IPS DF 6.9 (cell line): ENCODE data around the gene PRSS22.

Experiments
- DNase-seq: peaks from one replicate; pipeline ENCODE4 v3.0.0-alpha.2; 2013; ENCODE audit warnings: low read depth, low spot score
- H3K27ac ChIP-seq: one replicate; pipeline ENCODE4 v1.5.1; 2013; ENCODE audit warnings: low read length, control low read depth
- H3K27me3 ChIP-seq: 2 replicates; pipeline ENCODE4 v1.6.1; 2013; ENCODE audit warnings: mild to moderate bottlenecking, low read length; ENCODE audit not compliant: control insufficient read depth, insufficient read depth
- H3K36me3 ChIP-seq: 2 replicates; pipeline ENCODE4 v1.6.1; 2013; ENCODE audit warnings: low read length; ENCODE audit not compliant: control insufficient read depth, insufficient read depth
- H3K4me1 ChIP-seq: 2 replicates; pipeline ENCODE4 v1.6.1; 2013; ENCODE audit warnings: low read length; ENCODE audit not compliant: control insufficient read depth, insufficient read depth
- H3K4me3 ChIP-seq: 2 replicates; pipeline ENCODE4 v1.5.1; 2013; ENCODE audit warnings: mild to moderate bottlenecking, low read length
- H3K9me3 ChIP-seq: 2 replicates; pipeline ENCODE4 v1.6.1; 2013; ENCODE audit warnings: low read length, inconsistent platforms; ENCODE audit not compliant: control insufficient read depth, insufficient read depth
- WGBS: extraction: QIAGEN DNeasy Blood & Tissue Kit; methylation state at CpG from one replicate; pipeline ENCODE4 v1.1.7; 2013; ENCODE audit warnings: mixed read lengths, missing lambda C conversion rate; ENCODE audit not compliant: insufficient read length, insufficient coverage; 5-methylcytosine and 5-hydroxymethylcytosine counted together

Gene PRSS22

DNA sequence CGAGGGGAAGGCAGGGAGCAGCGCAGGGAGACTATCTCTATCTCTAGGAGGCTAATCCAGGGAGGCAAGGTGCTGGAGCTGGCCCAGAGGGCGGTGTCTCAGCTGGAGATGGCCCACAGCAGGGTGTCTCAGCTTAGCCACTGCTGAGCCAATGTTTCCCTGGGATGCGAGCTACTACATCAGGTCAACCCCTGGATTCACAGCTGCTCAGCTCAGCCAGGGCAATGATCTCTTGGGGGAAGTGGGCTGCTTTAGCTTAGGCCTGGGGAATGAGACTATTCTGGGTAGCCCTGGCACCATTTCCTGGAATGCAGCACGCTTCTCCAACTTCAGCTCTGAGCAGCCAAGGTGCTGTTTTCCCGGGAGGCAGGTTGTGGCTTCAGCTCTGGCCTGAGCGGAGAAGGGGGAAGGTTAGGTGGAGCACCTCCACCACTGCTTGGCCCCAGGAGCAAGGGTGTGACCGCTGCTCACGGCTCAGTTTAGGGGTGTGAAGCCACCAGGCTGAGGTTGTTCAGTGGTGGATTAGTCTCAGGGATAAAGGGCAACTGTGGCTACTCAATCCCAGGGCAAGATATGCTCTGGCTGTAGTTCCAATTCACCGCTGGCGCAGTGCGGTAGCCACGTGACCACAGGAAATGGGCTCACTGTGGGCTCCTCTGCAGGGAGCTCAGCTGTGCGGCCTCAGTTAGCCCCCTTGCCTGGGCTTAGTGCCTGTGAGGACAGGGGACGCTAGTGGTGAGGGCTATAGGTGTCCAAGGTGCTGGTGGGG lies 46.1 kb downstream of the PRSS22 start:
- Histone ChIP-seq H3K27ac (no peak overlapping the region), H3K4me3 (no peak overlapping the region), H3K27me3 (no peaks in the 10 kb centered on the region), H3K9me3 (no peaks in the 10 kb centered on the region), H3K36me3 (no peaks in the 10 kb centered on the region), H3K4me1 (0 out of 2 replicates have a peak, but pooled peaks cover 2% of the 10 kb centered on the region)
- WGBS = no CpG with 5 or more reads among the region's 15 CpGs
- no peak for DNase-seq

DNA sequence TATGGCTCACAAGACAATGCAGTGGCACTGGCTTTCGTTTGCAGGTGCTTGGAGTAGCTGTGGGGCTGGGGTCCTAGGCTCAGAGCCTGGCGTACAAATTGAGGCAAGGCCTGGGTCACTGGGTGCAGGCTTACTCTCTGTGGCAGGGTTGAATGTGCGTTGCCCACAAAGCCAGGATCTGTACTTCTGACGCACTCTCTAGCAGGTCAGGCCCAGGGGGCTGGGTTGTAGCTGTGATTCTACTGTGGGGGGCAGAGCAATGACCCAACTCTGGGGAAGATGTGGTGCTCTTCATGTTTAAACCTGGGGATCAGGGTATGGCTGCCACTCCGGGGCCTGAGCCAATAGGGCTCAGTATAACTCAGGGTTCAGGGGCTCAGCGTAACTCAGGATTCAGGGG lies 47.3 kb downstream of the PRSS22 start:
- no peak for DNase-seq
- H3K27me3 ChIP-seq = no peaks in the 10 kb centered on the region
- no peaks in the 10 kb centered on the region for H3K9me3 ChIP-seq
- H3K27ac ChIP-seq = no peak overlapping the region
- H3K36me3 ChIP-seq = no peaks in the 10 kb centered on the region
- H3K4me3 ChIP-seq = no peak overlapping the region
- WGBS = no CpG with 5 or more reads among the region's 6 CpGs
- 0 out of 2 replicates have a peak, but pooled peaks cover 2% of the 10 kb centered on the region for H3K4me1 ChIP-seq

DNA sequence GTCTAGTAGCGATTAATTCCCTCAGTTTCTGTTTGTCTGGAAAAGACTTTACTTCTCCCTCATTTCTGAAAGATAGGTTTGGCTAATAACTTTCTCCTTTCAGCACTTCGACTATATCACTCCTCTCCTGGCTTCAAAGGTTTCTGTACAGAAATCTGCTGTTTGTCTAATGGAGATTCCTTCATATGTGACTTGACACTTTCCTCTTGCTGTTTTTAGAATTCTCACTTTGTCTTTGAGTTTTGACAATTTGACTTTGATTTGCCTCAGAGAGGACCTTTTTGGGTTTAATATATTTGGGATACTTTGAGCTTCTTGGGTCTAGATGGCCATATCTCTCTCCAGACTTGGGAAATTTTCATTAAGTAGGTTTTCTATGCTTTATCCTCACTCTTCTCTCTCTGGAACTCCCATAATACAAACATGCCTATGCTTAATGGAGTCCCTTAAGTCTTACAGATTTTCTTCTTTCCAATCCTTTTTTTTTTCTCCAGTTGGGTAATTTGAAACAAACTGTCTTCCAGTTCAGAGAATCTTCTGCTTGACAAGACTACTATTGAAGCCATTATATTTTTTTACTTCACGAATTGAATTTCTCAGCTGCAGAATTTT lies 48.7 kb downstream of the PRSS22 start:
- WGBS = no CpG with 5 or more reads among the region's 3 CpGs
- Histone ChIP-seq H3K27me3 (no peaks in the 10 kb centered on the region), H3K4me1 (0 out of 2 replicates have a peak, but pooled peaks cover 2% of the 10 kb centered on the region), H3K27ac (no peak overlapping the region), H3K9me3 (no peaks in the 10 kb centered on the region), H3K36me3 (no peaks in the 10 kb centered on the region), H3K4me3 (no peak overlapping the region)
- no peak for DNase-seq

GRCh38 chr16:2808181-2808580 lies 49.8 kb downstream of the PRSS22 start:
- no peaks in the 10 kb centered on the region for H3K27me3 ChIP-seq
- H3K27ac ChIP-seq = no peak overlapping the region
- 0 out of 2 replicates have a peak, but pooled peaks cover 2% of the 10 kb centered on the region for H3K4me1 ChIP-seq
- WGBS = no CpG with 5 or more reads among the region's 7 CpGs
- no peak for DNase-seq
- H3K4me3 ChIP-seq = no peak overlapping the region
- no peaks in the 10 kb centered on the region for H3K9me3 ChIP-seq
- H3K36me3 ChIP-seq = no peaks in the 10 kb centered on the region

DNA sequence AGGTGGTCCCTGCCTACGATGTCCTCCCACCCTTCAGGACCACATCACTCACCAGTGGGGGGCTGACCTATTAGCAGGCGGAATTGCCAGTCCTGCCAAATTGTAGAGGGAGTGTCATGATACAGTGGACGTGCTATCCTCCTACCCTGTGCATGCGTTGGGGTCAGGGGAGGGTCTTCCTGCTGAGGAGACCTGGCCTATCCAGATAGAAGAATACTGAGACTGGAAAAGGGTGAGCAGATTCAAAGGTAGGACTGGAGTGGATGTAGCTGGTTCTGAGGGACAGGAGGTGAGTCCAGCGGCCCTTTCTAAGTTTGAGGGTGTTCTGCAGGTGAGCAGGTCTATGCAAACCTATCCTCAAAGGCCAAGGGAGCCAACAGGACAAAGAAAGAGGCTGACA lies 51.7 kb downstream of the PRSS22 start:
- Histone ChIP-seq H3K36me3 (no peaks in the 10 kb centered on the region), H3K4me1 (no peaks in the 10 kb centered on the region), H3K9me3 (no peaks in the 10 kb centered on the region), H3K27me3 (no peaks in the 10 kb centered on the region), H3K4me3 (no peak overlapping the region), H3K27ac (no peak overlapping the region)
- no CpG with 5 or more reads among the region's 5 CpGs for WGBS
- no peak for DNase-seq

DNA sequence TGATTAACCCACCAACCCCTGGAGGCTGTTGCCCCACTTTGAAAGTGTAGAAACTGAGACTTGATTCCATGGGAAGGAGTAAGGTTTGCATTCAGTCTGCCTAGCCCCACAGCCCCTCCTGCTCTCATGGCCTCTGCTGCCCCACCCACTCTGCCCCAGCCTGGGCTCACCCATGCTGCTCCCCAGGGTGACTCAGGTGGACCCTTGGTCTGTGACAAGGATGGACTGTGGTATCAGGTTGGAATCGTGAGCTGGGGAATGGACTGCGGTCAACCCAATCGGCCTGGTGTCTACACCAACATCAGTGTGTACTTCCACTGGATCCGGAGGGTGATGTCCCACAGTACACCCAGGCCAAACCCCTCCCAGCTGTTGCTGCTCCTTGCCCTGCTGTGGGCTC lies 53.2 kb downstream of the PRSS22 start:
- Histone ChIP-seq H3K27me3 (no peaks in the 10 kb centered on the region), H3K4me1 (no peaks in the 10 kb centered on the region), H3K36me3 (no peaks in the 10 kb centered on the region), H3K4me3 (no peak overlapping the region), H3K9me3 (no peaks in the 10 kb centered on the region), H3K27ac (no peak overlapping the region)
- DNase-seq = no peak
- WGBS = no CpG with 5 or more reads among the region's 4 CpGs

DNA sequence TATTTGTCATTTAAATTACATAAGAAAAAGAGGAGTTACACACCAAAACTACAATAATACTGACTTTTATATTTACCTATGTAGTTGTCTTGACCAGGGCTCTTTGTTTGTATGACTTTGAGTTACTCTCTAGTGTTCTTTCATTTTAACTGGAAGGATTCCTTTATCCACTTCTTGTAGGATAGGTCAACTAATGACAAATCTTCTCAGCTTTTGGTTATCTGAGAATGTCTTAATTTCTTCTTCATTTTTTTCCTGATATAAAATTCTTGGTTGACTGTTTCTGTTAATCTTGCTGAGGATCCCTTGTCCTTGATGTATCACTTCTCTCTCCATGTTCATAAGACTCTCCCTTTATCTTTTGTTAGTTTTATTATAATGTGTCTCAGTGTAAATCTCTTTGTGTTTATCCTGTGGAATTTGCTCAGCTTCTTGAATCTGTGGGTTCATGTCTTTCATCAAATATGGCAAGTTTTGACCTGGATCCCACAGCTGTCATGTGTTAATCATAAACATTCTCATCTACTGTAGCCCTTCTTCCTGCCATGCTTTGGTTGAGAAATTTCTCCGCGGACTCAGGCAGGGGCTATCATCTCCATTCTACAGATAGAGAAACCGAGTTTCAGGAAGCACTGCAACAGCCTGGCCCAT lies 54.3 kb downstream of the PRSS22 start:
- no peaks in the 10 kb centered on the region for H3K4me1 ChIP-seq
- DNase-seq = no peak
- H3K9me3 ChIP-seq = no peaks in the 10 kb centered on the region
- no peaks in the 10 kb centered on the region for H3K36me3 ChIP-seq
- no peaks in the 10 kb centered on the region for H3K27me3 ChIP-seq
- H3K4me3 ChIP-seq = no peak overlapping the region
- no peak overlapping the region for H3K27ac ChIP-seq
- no CpG with 5 or more reads among the region's 3 CpGs for WGBS
